Measurements from ENCODE around the gene ZNF644. TPM values are rescaled to one million over a fixed set of nuclear protein-coding genes. Genes with fewer than 3 reads are reported as not detected.
A peak's percentile ranks its signal among the peaks of the same experiment; 100 is the strongest.
"Not testable (repeated sequence)": the region's sequence is repeated elsewhere in the genome, so short reads cannot be mapped to it uniquely, and the experiment has no call there.

ZNF644 gene
- total RNA-seq, result 168 TPM
- 19.0 TPM for polyA plus RNA-seq

- peak; percentile 73 for DNase-seq (ENCODE audit: extremely low spot score)
- under 1% methylated on average over 70 of the region's 70 CpGs for WGBS
- H3K27ac ChIP-seq (ENCODE audit: low read depth), result peak within 1 kb of the TSS; percentile 95
- no peaks in the 10 kb centered on the region for H3K4me1 ChIP-seq (ENCODE audit: insufficient read depth)
- no peaks in the 10 kb centered on the region for H3K36me3 ChIP-seq (ENCODE audit: insufficient read depth)
- H3K4me3 ChIP-seq (ENCODE audit: low read depth, low read length), result peak within 1 kb of the TSS; percentile 73
Observed at GRCh38 chr1:91021686-91022517, at the start of gene ZNF644. Gene ZNF644, minus strand, starts transcription at chr1:91022035. Its CDS starts 39,682 bp downstream, at chr1:90982353.

- Histone ChIP-seq H3K4me3 (ENCODE audit: low read depth, low read length) (no peak overlapping the region), H3K4me1 (ENCODE audit: insufficient read depth) (no peaks in the 10 kb centered on the region), H3K36me3 (ENCODE audit: insufficient read depth) (no peaks in the 10 kb centered on the region), H3K27ac (ENCODE audit: low read depth) (no peak overlapping the region)
- DNase-seq (ENCODE audit: extremely low spot score), result no peak
- 14% methylated on average over 3 of the region's 3 CpGs for WGBS
Observed at GRCh38 chr1:91070298-91070697, 48.5 kb upstream of the ZNF644 start.

DNA sequence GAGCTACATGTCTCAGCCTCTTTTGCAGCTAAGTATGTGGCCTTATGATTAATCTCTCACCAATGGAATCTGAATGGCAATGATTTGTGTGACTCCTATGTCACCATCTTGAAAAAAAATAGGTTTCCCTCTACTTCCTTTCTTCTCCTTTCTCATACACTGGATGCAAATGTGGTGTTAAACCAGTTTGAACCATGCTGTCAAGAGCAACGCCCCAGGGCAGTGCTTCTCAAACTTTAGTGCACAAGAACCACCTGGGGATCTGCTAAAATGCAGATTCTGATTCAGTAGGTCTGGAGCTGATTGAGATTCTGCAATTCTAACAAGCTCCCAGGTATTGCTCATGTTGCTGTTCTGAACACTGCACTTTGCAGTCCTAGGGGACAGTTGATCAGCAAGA, 44.7 kb upstream of the ZNF644 start:
- no peaks in the 10 kb centered on the region for H3K4me1 ChIP-seq (ENCODE audit: insufficient read depth)
- WGBS, result 58% methylated on average over 1 of the region's 1 CpG

DNA sequence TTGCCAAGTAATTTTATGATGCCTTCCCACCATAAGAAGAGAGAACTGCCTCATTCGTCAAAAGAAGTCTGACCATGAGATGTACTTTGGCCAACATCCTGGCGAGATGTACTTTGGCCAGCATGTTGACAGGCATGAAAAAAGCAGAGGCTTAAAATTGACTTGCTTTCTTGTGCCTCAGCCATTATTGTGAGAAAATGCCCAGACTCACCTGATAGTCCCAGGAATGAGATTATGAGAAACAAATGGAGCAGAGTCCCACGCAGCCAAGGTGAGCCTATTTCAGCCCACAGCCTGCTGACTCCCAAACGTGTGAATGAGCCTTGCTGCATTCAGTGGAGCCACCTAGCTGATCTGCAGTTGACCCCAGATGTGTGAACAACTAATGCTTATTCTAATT, 43.5 kb upstream of the ZNF644 start:
- no peak for DNase-seq (ENCODE audit: extremely low spot score)
- H3K36me3 ChIP-seq (ENCODE audit: insufficient read depth), result no peaks in the 10 kb centered on the region
- H3K4me1 ChIP-seq (ENCODE audit: insufficient read depth), result no peaks in the 10 kb centered on the region
- H3K27ac ChIP-seq (ENCODE audit: low read depth), result no peak overlapping the region
- WGBS, result 69% methylated on average over 4 of the region's 4 CpGs
- H3K4me3 ChIP-seq (ENCODE audit: low read depth, low read length), result no peak overlapping the region

More for the DNA sequence above, 44.7 kb upstream of the ZNF644 start:
- DNase-seq (ENCODE audit: extremely low spot score), result no peak
- Histone ChIP-seq H3K36me3 (ENCODE audit: insufficient read depth) (no peaks in the 10 kb centered on the region), H3K27ac (ENCODE audit: low read depth) (no peak overlapping the region), H3K4me3 (ENCODE audit: low read depth, low read length) (no peak overlapping the region)

DNA sequence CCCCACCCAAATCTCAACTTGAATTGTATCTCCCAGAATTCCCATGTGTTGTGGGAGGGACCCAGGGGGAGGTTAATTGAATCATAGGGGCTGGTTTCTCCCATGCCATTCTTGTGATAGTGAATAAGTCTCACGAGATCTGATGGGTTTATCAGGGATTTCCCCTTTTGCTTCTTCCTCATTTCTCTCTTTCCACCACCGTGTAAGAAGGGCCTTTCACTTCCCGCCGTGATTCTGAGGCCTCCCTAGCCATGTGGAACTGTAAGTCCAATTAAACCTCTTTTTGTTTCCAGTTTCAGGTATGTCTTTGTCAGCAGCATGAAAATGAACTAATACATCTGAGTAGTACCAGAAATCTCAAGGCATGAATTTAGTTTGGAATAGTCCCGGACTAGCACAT, 41.6 kb upstream of the ZNF644 start:
- not testable (repeated sequence) for H3K4me3 ChIP-seq (ENCODE audit: low read depth, low read length); H3K27ac ChIP-seq (ENCODE audit: low read depth); DNase-seq (ENCODE audit: extremely low spot score); H3K36me3 ChIP-seq (ENCODE audit: insufficient read depth); H3K4me1 ChIP-seq (ENCODE audit: insufficient read depth)
- 80% methylated on average over 5 of the region's 5 CpGs for WGBS

DNA sequence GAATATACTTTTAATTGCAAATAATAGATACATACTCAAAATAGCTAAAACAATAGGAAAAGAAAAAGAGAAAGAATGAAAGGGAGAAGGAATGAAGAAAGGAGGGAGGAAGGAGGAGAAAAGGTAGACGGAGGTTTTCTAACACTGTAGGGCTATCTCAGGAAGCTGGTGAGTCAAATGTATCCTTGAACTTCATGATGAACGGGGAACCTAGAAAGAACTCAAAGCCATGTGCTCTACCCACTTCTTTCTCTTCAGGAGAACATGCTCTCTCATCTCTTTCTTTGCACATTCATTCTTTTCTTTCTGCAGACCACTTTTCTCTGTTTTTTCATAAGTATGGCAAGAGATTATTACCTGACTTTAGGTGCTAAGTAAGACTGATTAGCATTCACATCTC, 37.3 kb upstream of the ZNF644 start:
- H3K4me1 ChIP-seq (ENCODE audit: insufficient read depth), result no peaks in the 10 kb centered on the region
- no peak for DNase-seq (ENCODE audit: extremely low spot score)
- no peak overlapping the region for H3K4me3 ChIP-seq (ENCODE audit: low read depth, low read length)
- 68% methylated on average over 2 of the region's 2 CpGs for WGBS
- H3K27ac ChIP-seq (ENCODE audit: low read depth), result no peak overlapping the region
- H3K36me3 ChIP-seq (ENCODE audit: insufficient read depth), result no peaks in the 10 kb centered on the region

- Histone ChIP-seq H3K36me3 (ENCODE audit: insufficient read depth) (no peaks in the 10 kb centered on the region), H3K27ac (ENCODE audit: low read depth) (no peak overlapping the region), H3K4me3 (ENCODE audit: low read depth, low read length) (no peak overlapping the region), H3K4me1 (ENCODE audit: insufficient read depth) (no peaks in the 10 kb centered on the region)
- 53% methylated on average over 2 of the region's 2 CpGs for WGBS
- DNase-seq (ENCODE audit: extremely low spot score), result no peak
Observed at GRCh38 chr1:91057784-91058183, 35.9 kb upstream of the ZNF644 start.

DNA sequence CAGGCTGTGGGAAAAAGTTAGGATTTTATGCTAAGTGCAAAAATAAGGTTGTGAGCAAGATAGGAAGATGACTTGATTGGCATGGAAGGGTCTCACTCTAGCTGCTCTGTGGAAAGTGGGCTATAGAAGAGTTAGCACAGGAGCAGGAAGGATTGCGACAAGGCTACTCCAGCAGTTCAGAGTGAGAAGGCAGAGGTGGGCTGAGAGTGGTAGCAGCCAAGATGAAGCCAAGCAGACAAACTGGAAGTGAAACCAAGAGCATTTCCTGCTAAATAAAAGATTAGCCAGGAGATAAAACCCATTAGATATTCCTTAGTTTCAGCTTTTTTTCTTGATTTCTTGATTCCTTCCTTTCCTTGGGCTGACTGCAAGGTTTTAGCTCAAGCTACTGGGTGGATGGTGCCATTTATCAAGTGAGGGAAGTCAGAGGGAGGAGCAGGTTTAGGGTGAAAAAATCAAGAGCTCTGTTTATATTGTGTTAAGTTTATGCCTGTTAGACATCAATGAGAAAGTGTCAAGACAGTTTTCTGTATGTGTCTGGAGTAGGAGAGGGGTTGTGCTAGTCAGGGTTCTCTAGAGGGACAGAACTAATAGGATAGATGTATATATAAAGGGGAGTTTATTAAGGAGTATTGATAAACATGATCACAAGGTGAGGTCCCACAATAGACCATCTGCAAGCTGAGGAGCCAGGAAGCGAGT, 33.1 kb upstream of the ZNF644 start:
- Histone ChIP-seq H3K27ac (ENCODE audit: low read depth) (no peak overlapping the region), H3K4me1 (ENCODE audit: insufficient read depth) (no peaks in the 10 kb centered on the region), H3K36me3 (ENCODE audit: insufficient read depth) (no peaks in the 10 kb centered on the region), H3K4me3 (ENCODE audit: low read depth, low read length) (no peak overlapping the region)
- WGBS, result 84% methylated on average over 2 of the region's 2 CpGs
- DNase-seq (ENCODE audit: extremely low spot score), result no peak

DNA sequence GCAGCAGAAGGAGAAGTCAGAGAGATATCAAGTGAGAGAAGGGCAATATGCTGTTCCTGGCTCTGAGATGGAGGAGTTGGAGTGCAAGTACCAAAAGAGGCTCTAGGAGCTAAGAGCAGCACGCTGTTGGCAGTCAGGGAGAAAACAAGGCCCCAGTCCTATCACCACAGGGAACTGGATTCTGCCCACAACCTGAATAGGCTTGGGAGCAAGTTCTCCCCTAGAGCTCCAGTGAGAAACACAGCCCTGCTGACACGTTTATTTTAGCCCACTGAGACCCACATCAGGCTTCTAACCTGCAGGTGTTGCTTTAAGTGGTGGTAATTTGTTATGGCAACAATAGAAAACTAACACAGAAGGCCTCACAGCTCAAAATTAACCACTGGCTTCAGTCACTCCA, 31.8 kb upstream of the ZNF644 start:
- no peak overlapping the region for H3K27ac ChIP-seq (ENCODE audit: low read depth)
- no peak for DNase-seq (ENCODE audit: extremely low spot score)
- 46% methylated on average over 2 of the region's 2 CpGs for WGBS
- no peak overlapping the region for H3K4me3 ChIP-seq (ENCODE audit: low read depth, low read length)
- H3K4me1 ChIP-seq (ENCODE audit: insufficient read depth), result no peaks in the 10 kb centered on the region
- H3K36me3 ChIP-seq (ENCODE audit: insufficient read depth), result no peaks in the 10 kb centered on the region

DNA sequence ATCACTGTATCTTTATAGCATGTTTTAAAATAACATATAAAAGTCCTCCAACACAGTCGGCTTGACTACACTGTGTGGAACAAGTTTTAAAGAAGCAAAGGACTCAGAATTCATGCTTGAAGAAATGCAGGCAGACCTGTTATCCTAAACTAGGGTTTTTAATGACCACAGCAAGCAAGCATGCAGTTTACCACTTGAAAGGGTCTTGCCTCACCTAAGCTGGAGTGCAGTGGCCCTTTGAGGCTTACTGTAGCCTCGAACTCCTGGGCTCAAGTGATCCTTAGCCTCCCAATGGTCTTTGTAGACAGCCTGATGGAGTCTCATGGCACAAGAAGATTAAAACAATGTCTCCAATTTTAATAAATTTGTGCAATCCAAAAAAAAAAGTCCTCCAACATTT, 27.7 kb upstream of the ZNF644 start:
- 51% methylated on average over 2 of the region's 2 CpGs for WGBS
- not testable (repeated sequence) for H3K36me3 ChIP-seq (ENCODE audit: insufficient read depth); H3K27ac ChIP-seq (ENCODE audit: low read depth); H3K4me3 ChIP-seq (ENCODE audit: low read depth, low read length); H3K4me1 ChIP-seq (ENCODE audit: insufficient read depth); DNase-seq (ENCODE audit: extremely low spot score)

GRCh38 chr1:91046766-91047165, 24.9 kb upstream of the ZNF644 start:
- no peak overlapping the region for H3K27ac ChIP-seq (ENCODE audit: low read depth)
- H3K4me3 ChIP-seq (ENCODE audit: low read depth, low read length), result no peak overlapping the region
- H3K4me1 ChIP-seq (ENCODE audit: insufficient read depth), result no peaks in the 10 kb centered on the region
- WGBS, result 59% methylated on average over 2 of the region's 2 CpGs
- no peak for DNase-seq (ENCODE audit: extremely low spot score)
- H3K36me3 ChIP-seq (ENCODE audit: insufficient read depth), result no peaks in the 10 kb centered on the region

DNA sequence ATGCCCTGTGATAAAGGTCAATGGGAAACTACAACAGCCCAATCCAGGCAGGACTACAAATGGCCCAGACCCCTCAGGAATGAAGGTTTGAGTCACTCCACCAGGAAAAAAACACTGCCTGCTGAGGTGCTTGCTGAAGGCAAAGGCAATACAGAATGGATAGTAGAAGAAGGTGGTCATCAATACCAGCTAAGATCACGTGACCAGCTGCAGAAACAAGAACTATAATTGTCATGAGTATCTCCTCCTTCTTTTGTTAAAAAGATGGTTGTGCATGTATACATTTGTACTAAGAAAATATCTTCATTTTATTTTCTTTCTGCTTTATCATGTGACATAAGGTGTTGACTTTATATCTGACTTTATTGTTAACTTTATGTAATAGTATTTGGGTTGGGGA, 23.4 kb upstream of the ZNF644 start:
- no peak for DNase-seq (ENCODE audit: extremely low spot score)
- Histone ChIP-seq H3K4me1 (ENCODE audit: insufficient read depth) (no peaks in the 10 kb centered on the region), H3K27ac (ENCODE audit: low read depth) (no peak overlapping the region), H3K36me3 (ENCODE audit: insufficient read depth) (no peaks in the 10 kb centered on the region), H3K4me3 (ENCODE audit: low read depth, low read length) (no peak overlapping the region)
- 87% methylated on average over 1 of the region's 1 CpG for WGBS

GRCh38 chr1:91044776-91045175, 22.9 kb upstream of the ZNF644 start:
- H3K4me3 ChIP-seq (ENCODE audit: low read depth, low read length); H3K27ac ChIP-seq (ENCODE audit: low read depth); H3K36me3 ChIP-seq (ENCODE audit: insufficient read depth); H3K4me1 ChIP-seq (ENCODE audit: insufficient read depth); DNase-seq (ENCODE audit: extremely low spot score): not testable (repeated sequence)
- 78% methylated on average over 2 of the region's 2 CpGs for WGBS

DNA sequence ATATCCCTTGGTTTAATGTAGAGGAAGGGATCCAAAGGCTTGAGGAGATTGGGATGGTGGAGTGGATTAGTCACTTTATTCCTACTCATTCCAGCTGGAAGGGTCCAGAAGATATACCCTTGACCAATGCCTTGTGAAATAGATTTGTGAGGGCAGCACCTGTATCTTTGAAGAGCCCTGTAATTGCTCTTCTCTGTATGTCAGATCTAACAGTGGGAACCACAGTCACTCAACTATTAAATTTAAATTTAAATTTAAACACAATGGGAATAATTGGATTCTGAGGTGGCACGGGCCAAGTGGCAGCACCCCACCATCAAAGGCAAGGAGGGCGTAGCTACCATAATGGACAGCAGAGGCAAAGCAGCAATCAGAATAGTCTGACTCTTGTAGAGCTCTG, 20.5 kb upstream of the ZNF644 start:
- H3K36me3 ChIP-seq (ENCODE audit: insufficient read depth); H3K27ac ChIP-seq (ENCODE audit: low read depth); DNase-seq (ENCODE audit: extremely low spot score); H3K4me1 ChIP-seq (ENCODE audit: insufficient read depth); H3K4me3 ChIP-seq (ENCODE audit: low read depth, low read length): not testable (repeated sequence)
- 72% methylated on average over 2 of the region's 2 CpGs for WGBS

Measured in urinary bladder (tissue), 4 donors.